SK-N-MC (cell line): ENCODE results near the gene CALML3.

Experiments used
- DNase-seq: peaks from one replicate; pipeline ENCODE4 v3.0.0-alpha.2; 2011; ENCODE audit warnings: low read depth, low spot score
- H3K27ac ChIP-seq: fragments of 200-600 bp; sonication (generic); 2 replicates; pipeline ENCODE4 v1.5.1; 2016; ENCODE audit warnings: mixed run types
- H3K36me3 ChIP-seq: fragments of 200-600 bp; sonication (generic); 2 replicates; pipeline ENCODE4 v1.6.1; 2017; ENCODE audit warnings: antibody characterized with exemption, low read length, mixed read lengths; ENCODE audit not compliant: insufficient read depth
- H3K4me3 ChIP-seq: fragments of 200-600 bp; sonication (generic); 2 replicates; pipeline ENCODE4 v1.5.1; 2016
- H3K9ac ChIP-seq: fragments of 200-600 bp; sonication (generic); 2 replicates; pipeline ENCODE4 v1.8.0; 2017; ENCODE audit warnings: mixed run types, mixed read lengths; ENCODE audit not compliant: insufficient read length
- H3K9me3 ChIP-seq: fragments of 200-600 bp; sonication (generic); 2 replicates; pipeline ENCODE4 v1.6.1; 2017; ENCODE audit warnings: low read depth, mild to moderate bottlenecking, antibody characterized with exemption, low read length, moderate library complexity, mixed read lengths
- EZH2 ChIP-seq: fragments of 200-600 bp; sonication (generic); IDR thresholded peaks from one replicate; pipeline ENCODE4 v1.6.1; 2017; ENCODE audit warnings: antibody characterized with exemption
- FOXP2 ChIP-seq: optimal IDR thresholded peaks from 2 replicates; pipeline ENCODE3; 2011; ENCODE audit warnings: mild to moderate bottlenecking, moderate library complexity; ENCODE audit not compliant: insufficient read depth; ENCODE audit errors: extremely low read length, control extremely low read depth
- POLR2AphosphoS5 ChIP-seq: IDR thresholded peaks from 2 replicates; pipeline ENCODE4 v1.6.1; 2012; ENCODE audit warnings: mild to moderate bottlenecking, low read depth, low read length, borderline replicate concordance

CALML3 gene

DNA sequence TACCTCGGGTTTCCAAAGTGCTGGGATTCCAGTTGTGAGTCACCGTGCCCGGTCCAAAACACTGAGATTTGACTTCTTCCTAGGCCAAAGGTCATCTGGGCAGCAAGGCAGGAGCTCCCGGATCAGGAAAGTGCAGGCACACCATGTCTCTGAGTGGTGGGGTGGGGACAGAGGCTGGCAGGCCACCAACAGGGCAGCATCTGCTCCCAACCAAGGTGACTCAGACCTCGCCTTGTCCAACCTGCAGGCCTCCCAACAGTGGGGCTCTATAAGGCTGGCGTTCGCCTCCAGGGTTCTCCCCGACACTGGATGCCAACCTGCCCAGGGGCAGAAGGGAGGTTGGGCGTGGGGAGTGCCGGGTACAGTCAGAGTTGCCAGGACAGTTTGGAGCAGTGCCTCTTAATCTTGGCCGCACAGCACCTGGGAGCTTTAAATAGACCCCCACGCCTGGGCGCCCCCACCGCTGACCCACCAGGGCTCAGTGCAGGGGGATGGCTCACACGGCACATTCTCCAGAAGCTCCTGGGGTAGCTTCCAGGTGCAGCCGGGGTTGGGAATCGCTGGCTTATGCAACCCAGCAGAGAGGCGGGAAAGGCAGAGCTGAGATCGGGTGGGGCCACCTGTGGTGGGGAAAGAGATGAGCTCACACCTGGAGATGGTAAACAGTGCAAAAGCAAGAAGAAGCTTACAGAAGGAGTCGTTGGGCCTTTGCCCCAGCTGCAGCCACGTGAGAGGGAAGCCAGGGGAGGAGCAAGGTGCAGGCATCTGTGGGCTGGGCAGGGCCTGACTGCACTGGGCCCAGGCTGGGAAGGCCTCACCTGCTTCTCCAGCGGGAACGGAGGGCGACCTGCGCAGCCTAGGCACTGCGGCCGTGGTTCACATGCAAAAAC, 36.2 kb upstream of the CALML3 start:
- Histone ChIP-seq H3K9ac (no peak overlapping the region), H3K36me3 (no peaks in the 10 kb centered on the region), H3K27ac (no peak overlapping the region), H3K4me3 (no peak overlapping the region), H3K9me3 (no peaks in the 10 kb centered on the region)
- TF ChIP-seq FOXP2 (no peak), EZH2 (no peak), POLR2AphosphoS5 (no peak)
- no peak for DNase-seq

DNA sequence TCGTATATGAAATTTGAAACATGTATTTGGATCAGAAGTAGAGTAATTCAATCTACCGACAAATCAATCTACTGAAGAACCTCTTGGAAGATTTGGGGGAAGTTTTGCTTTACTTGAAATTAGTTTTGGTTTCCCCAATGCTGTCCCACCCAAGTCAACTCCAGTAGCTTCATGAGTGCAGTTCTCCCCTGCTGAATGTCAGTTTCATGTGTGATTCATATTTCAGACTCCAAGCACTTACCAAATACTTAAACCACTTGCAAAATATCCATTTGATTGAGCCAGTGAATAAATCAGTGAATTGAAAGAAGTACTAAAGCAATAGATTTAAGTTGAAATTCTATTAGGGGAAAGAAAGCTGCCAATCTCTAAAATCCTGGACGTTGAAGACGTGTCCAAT, 34.7 kb upstream of the CALML3 start:
- no peak for DNase-seq
- H3K27ac ChIP-seq: no peak overlapping the region
- no peak overlapping the region for H3K9ac ChIP-seq
- H3K9me3 ChIP-seq: no peaks in the 10 kb centered on the region
- TF ChIP-seq POLR2AphosphoS5 (no peak), EZH2 (no peak), FOXP2 (no peak)
- no peak overlapping the region for H3K4me3 ChIP-seq
- H3K36me3 ChIP-seq: no peaks in the 10 kb centered on the region

DNA sequence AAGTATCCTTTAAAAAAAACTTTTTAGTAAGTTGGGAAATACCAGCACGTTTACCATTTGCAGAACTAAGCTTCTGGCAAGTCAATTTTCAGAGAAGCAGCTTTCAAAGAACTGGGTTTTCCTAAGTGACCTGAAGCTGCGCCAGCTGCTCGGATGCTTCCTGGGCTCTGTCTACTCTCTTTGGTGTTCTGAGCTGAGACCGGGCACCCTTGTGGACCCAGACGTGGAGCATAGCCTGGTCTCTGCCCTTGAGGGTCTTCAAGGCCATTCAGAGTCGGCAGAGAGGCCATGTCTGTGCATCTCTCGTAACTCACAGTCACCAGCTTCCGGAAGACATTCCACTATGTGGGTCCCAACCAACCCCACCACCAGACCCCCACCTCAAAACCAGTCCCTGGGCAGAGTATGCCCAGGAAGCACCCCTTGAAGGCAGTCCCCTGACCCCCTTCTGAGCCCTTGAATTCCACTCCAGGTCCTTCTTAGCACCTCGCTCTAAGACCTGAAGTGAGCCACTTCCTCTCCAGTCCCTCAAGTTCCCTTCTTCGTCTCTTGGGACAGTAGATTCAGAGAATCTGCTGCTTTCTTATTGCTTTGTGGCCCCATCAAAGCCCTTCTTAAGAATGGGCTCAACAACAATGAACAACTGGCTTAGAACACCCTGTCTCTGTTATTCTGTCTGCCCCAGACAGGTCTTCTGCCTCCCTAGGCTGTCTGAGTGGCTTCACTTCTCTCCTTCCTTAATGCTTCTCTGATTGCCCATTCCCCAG, 33.9 kb upstream of the CALML3 start:
- Histone ChIP-seq H3K9ac (no peak overlapping the region), H3K36me3 (no peaks in the 10 kb centered on the region), H3K27ac (no peak overlapping the region), H3K4me3 (no peak overlapping the region), H3K9me3 (no peaks in the 10 kb centered on the region)
- DNase-seq: no peak
- no peak for TF ChIP-seq FOXP2
- no peak for TF ChIP-seq POLR2AphosphoS5
- no peak for TF ChIP-seq EZH2

DNA sequence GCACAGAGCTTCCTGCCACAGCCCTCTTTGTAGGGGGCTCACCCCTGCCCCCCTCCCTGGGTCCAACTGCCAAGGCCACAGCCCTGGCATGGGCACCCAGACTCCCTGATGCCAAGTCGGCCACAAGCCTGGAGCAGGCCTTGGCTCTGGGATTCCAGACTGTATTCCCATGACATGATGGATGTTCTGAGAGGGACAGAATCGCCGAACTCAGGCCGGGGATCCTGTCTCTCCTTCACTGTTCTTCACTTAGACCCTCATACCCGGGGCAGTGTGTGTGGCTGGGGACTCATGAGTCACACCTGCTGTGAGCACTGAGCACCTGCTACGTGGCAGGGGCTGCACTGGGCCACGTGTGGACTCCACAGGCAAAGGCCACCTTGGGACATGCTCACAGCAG, 33.3 kb upstream of the CALML3 start:
- no peak for DNase-seq
- Histone ChIP-seq H3K27ac (no peak overlapping the region), H3K9ac (no peak overlapping the region), H3K36me3 (no peaks in the 10 kb centered on the region), H3K9me3 (no peaks in the 10 kb centered on the region), H3K4me3 (no peak overlapping the region)
- TF ChIP-seq FOXP2 (no peak), EZH2 (no peak), POLR2AphosphoS5 (no peak)

DNA sequence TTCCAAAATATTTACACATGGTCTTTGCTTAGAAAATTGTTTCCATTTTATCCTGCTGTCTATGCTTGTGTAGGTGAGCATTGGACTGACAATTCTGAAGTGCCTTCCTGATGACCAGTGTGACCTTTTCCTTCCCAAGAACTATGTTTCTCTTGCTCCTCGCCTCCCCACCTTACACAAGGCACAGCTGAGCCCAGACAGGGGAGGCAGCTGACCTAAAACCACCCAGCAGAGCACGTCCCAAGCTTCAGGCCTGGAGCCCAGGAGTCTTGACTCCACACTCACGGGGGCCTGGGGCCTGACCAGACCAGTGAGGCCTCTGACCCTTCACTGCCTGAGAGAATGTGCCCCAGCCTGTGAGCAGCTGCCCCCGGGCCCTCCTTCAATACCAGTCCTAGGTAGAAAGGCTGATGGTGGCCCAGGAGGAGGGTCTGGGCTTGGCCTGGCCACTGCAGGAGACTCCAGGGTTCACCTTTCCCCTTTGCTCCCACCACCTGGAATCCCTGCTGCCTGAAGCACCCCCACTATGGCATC, 32.4 kb upstream of the CALML3 start:
- no peak overlapping the region for H3K27ac ChIP-seq
- no peak overlapping the region for H3K4me3 ChIP-seq
- TF ChIP-seq FOXP2 (no peak), EZH2 (no peak), POLR2AphosphoS5 (no peak)
- no peak overlapping the region for H3K9ac ChIP-seq
- no peaks in the 10 kb centered on the region for H3K36me3 ChIP-seq
- no peaks in the 10 kb centered on the region for H3K9me3 ChIP-seq
- no peak for DNase-seq

DNA sequence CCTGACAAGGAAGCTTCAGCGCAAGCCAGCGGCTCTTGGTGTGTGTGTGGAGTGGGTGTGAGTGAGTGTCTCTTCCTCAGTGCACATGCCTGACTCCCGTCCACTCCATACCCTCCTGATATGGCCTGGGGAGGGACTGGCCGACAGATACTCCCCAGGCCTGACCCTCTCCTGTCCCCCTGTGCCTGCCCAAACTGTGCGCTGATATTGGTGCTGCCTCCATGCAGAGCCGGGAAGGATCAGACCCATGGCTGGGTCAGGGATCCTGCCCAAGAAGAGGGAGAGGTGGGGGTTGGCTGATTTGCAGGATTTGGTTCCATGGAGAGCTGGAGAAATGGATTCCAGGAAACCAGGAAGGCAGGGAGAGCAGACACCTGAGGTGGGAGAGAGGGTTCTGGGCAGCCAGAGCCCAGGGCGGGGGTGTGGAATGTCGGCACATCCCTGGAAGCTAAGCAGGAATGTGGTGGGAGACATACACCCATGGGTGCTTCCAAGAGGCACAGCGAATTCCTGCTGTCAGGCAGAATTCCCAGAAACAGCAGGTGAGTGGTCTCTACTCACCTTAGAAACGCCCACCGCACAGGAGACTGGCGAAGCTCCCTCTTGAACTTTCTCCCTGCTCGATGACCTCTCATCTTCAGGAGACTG, 31.7 kb upstream of the CALML3 start:
- TF ChIP-seq EZH2: no peak
- TF ChIP-seq FOXP2: no peak
- no peak for TF ChIP-seq POLR2AphosphoS5
- DNase-seq: no peak
- H3K4me3 ChIP-seq: no peak overlapping the region
- H3K9me3 ChIP-seq: no peaks in the 10 kb centered on the region
- no peaks in the 10 kb centered on the region for H3K36me3 ChIP-seq
- no peak overlapping the region for H3K9ac ChIP-seq
- no peak overlapping the region for H3K27ac ChIP-seq

DNA sequence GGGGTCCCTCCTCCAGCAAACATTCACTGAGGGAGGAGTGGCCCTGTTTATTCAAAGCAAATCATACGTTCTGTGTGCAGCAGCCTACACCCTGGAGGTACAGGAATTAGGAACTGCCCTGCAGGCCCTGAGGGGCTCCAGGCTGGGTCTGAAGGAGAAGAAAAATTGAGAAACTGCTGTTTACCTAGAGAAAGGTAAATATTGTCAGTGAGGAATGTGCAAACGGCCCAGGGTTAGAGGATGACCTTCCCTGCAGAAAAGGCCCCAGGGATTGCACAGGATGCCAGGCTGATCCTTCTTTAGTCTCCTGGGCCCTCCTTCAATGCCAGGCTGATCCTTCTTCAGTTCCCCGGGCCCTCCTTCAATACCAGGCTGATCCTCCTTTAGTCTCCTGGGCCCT, 31.1 kb upstream of the CALML3 start:
- no peak for DNase-seq
- Histone ChIP-seq H3K9me3 (no peaks in the 10 kb centered on the region), H3K27ac (no peak overlapping the region), H3K4me3 (no peak overlapping the region), H3K36me3 (no peaks in the 10 kb centered on the region), H3K9ac (no peak overlapping the region)
- TF ChIP-seq FOXP2 (no peak), EZH2 (no peak), POLR2AphosphoS5 (no peak)

DNA sequence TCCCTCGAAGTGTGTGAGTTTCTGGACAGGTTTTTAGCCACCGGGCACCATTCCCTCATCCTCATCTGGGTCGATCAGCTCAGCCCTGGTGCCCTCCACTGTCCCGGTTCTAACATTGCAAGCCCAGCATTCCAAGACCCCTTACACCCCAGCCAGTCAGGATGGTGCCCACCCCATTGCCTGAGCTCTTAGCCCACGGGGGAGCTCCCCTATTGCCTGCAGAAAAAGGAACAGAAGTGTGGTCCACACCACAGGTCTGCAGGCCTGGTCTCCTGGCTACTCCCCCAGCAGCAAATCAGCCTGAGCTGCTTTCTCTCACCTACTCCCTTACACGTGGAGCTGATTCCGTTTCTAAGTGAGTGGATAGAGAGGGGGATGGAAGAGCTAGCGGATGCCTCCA, 30.1 kb upstream of the CALML3 start:
- Histone ChIP-seq H3K27ac (no peak overlapping the region), H3K9me3 (no peaks in the 10 kb centered on the region), H3K4me3 (no peak overlapping the region), H3K9ac (no peak overlapping the region), H3K36me3 (no peaks in the 10 kb centered on the region)
- no peak for DNase-seq
- TF ChIP-seq FOXP2: no peak
